Measurements from ENCODE around the gene RHOBTB1. TPM values are rescaled to one million over a fixed set of nuclear protein-coding genes. Genes with fewer than 3 reads are reported as not detected.

Gene RHOBTB1
- total RNA-seq, 1 experiment from 2014 or later, result 2.5 TPM

- Histone ChIP-seq H2BK5ac (ENCODE audit: insufficient read length, low read length) (no peak overlapping the region), H3K14ac (ENCODE audit: insufficient read depth, low read length) (no peak overlapping the region), H4K91ac (ENCODE audit: insufficient read length, low read depth, low read length) (no peak overlapping the region), H4K8ac (replicated peaks; ENCODE audit: insufficient read length, low read depth, low read length) (no peak overlapping the region), H3K4me1 (ENCODE audit: insufficient read depth, low read length) (no peaks in the 10 kb centered on the region), H2BK15ac (ENCODE audit: low read depth, low read length) (no peak overlapping the region), H3T11ph (ENCODE audit: low read length) (no peak overlapping the region), H2BK120ac (ENCODE audit: low read depth, low read length, poor library complexity, severe bottlenecking) (no peak overlapping the region), H2BK12ac (ENCODE audit: insufficient read length, low read depth, low read length) (no peak overlapping the region), H2AK5ac (ENCODE audit: insufficient read length, low read length) (no peak overlapping the region), H3K79me2 (ENCODE audit: insufficient read depth, low read length) (no peaks in the 10 kb centered on the region), H3K56ac (ENCODE audit: insufficient read length, low read depth, low read length) (no peak overlapping the region), H3K79me1 (ENCODE audit: insufficient read depth, low read depth, low read length, poor library complexity, severe bottlenecking) (no peaks in the 10 kb centered on the region), H4K5ac (ENCODE audit: insufficient read length, low read depth, low read length) (no peak overlapping the region), H3K23me2 (ENCODE audit: insufficient read length, low read depth, low read length, poor library complexity, severe bottlenecking) (no peaks in the 10 kb centered on the region), H3K23ac (ENCODE audit: insufficient read length, low read depth, low read length) (no peak overlapping the region), H4K20me1 (ENCODE audit: control insufficient read depth, insufficient read depth, insufficient read length) (no peaks in the 10 kb centered on the region), H3K27me3 (ENCODE audit: insufficient read depth, low read length) (no peaks in the 10 kb centered on the region), H3K27ac (ENCODE audit: insufficient read length, low read depth, low read length) (no peak overlapping the region), H3K9ac (ENCODE audit: extremely low read depth, insufficient read length, low read length) (no peak overlapping the region), H2BK20ac (ENCODE audit: low read depth, low read length, poor library complexity, severe bottlenecking) (no peak overlapping the region), H3K4ac (ENCODE audit: low read depth, low read length) (no peak overlapping the region), H3K9me3 (ENCODE audit: control insufficient read depth, low read depth, low read length) (no peaks in the 10 kb centered on the region), H3K18ac (ENCODE audit: insufficient read length, low read depth, low read length) (no peak overlapping the region), H3K4me2 (ENCODE audit: insufficient read depth, insufficient read length, low read length) (no peak overlapping the region), H2AFZ (ENCODE audit: low read length) (no peak overlapping the region)
- Mint-ChIP-seq H3K36me3 (ENCODE audit: insufficient read depth in 1 of 3, low read depth in 3 of 3) (peaks cover 0 to 8% (median 0%) of the 10 kb centered on the region in 3 experiments; a peak in 2 of 7 replicates), H3K27ac (no peak overlapping the region), H3K27me3 (ENCODE audit: low read depth) (no peaks in the 10 kb centered on the region), H3K4me3 (no peak overlapping the region), H3K9me3 (peaks cover 0 to 4% of the 10 kb centered on the region in 2 experiments; a peak in 2 of 5 replicates), H3K4me1 (0 out of 4 replicates have a peak, but pooled peaks cover 0 to 2% of the 10 kb centered on the region in 2 experiments)
- no peak for TF ChIP-seq CTCF (conservative IDR thresholded peaks at IDR 0.05)
- no peak for DNase-seq
- WGBS (ENCODE audit: extremely low coverage, insufficient read length, low lambda C conversion rate), result 100% methylated on average over 1 of the region's 1 CpG
Measured at GRCh38 chr10:60848126-60848525, 95.9 kb downstream of the RHOBTB1 start.

Measured in H9 (cell line).